Fibroblast of peridontal ligament (primary cell): ENCODE data around the gene PRDM16.
"Not testable (repeated sequence)": the region's sequence is repeated elsewhere in the genome, so short reads cannot be mapped to it uniquely, and the experiment has no call there.

Source experiments
- DNase-seq: peaks from one replicate; pipeline ENCODE4 v3.0.0-alpha.2; 2010; ENCODE audit errors: extremely low read depth

PRDM16 gene

GRCh38 chr1:3277623-3278022 is 208.6 kb downstream of the PRDM16 start:
- DNase-seq, result no peak

GRCh38 chr1:3278416-3279181 is 209.6 kb downstream of the PRDM16 start:
- no peak for DNase-seq

- no peak for DNase-seq
Observed at GRCh38 chr1:3279182-3279470, 210.1 kb downstream of the PRDM16 start.

- DNase-seq, result no peak
Observed at GRCh38 chr1:3281735-3282134, 212.7 kb downstream of the PRDM16 start.

GRCh38 chr1:3282186-3282585 is 213.2 kb downstream of the PRDM16 start:
- DNase-seq, result no peak

GRCh38 chr1:3282656-3283430 is 213.8 kb downstream of the PRDM16 start:
- DNase-seq, result no peak

GRCh38 chr1:3283849-3284248 is 214.8 kb downstream of the PRDM16 start:
- DNase-seq, result peak; percentile 9

- no peak for DNase-seq
Observed at GRCh38 chr1:3284691-3285090, 215.7 kb downstream of the PRDM16 start.

- no peak for DNase-seq
Observed at GRCh38 chr1:3285106-3285740, 216.2 kb downstream of the PRDM16 start.

- not testable (repeated sequence) for DNase-seq
Observed at GRCh38 chr1:3287095-3287494, 218.1 kb downstream of the PRDM16 start.

- DNase-seq, result no peak
Observed at GRCh38 chr1:3287656-3288160, 218.7 kb downstream of the PRDM16 start.

- no peak for DNase-seq
Observed at GRCh38 chr1:3289502-3289901, 220.5 kb downstream of the PRDM16 start.

GRCh38 chr1:3290438-3290837 is 221.4 kb downstream of the PRDM16 start:
- no peak for DNase-seq

GRCh38 chr1:3290915-3291314 is 221.9 kb downstream of the PRDM16 start:
- DNase-seq, result no peak

GRCh38 chr1:3292051-3292722 is 223.2 kb downstream of the PRDM16 start:
- DNase-seq, result no peak

- DNase-seq, result no peak
Observed at GRCh38 chr1:3292868-3293562, 224.0 kb downstream of the PRDM16 start.

- no peak for DNase-seq
Observed at GRCh38 chr1:3293563-3294080, 224.6 kb downstream of the PRDM16 start.

- no peak for DNase-seq
Observed at GRCh38 chr1:3294450-3294849, 225.4 kb downstream of the PRDM16 start.

- DNase-seq, result no peak
Observed at GRCh38 chr1:3295846-3296245, 226.8 kb downstream of the PRDM16 start.

- DNase-seq, result no peak
Observed at GRCh38 chr1:3296326-3296725, 227.3 kb downstream of the PRDM16 start.

- no peak for DNase-seq
Observed at GRCh38 chr1:3296826-3297225, 227.8 kb downstream of the PRDM16 start.
